Stimulated activated CD4-positive, alpha-beta T cell treated with anti-CD3 and anti-CD28 coated beads, Interleukin-1b, Interleukin-23, amount 100 ng/mL, for 24 hours (primary cell): ENCODE data around the gene KIF6.

Experiments used
- DNase-seq, 4 experiments: peaks; one replicate each; pipeline ENCODE4 v3.0.0-alpha.2; 2020; ENCODE audit warnings: low read depth in 4 of 4, low spot score in 1 of 4

The KIF6 gene

GRCh38 chr6:39465539-39465938, 259.7 kb downstream of the KIF6 start:
- DNase-seq = no peak

- DNase-seq = no peak
Observed at GRCh38 chr6:39464067-39464466, 261.1 kb downstream of the KIF6 start.

- no peak for DNase-seq
Observed at GRCh38 chr6:39453956-39454524, 271.2 kb downstream of the KIF6 start.

GRCh38 chr6:39453241-39453640, 272.0 kb downstream of the KIF6 start:
- no peak for DNase-seq

- DNase-seq = no peak
Observed at GRCh38 chr6:39452306-39453145, 272.7 kb downstream of the KIF6 start.

GRCh38 chr6:39451831-39452230, 273.4 kb downstream of the KIF6 start:
- no peak for DNase-seq

- no peak for DNase-seq
Observed at GRCh38 chr6:39449022-39449421, 276.2 kb downstream of the KIF6 start.

- no peak for DNase-seq
Observed at GRCh38 chr6:39446909-39447308, 278.3 kb downstream of the KIF6 start.

GRCh38 chr6:39445667-39446066, 279.5 kb downstream of the KIF6 start:
- DNase-seq = no peak

GRCh38 chr6:39444479-39445019, 280.7 kb downstream of the KIF6 start:
- DNase-seq = no peak

- DNase-seq = no peak
Observed at GRCh38 chr6:39441986-39442385, 283.2 kb downstream of the KIF6 start.

GRCh38 chr6:39441301-39441700, 283.9 kb downstream of the KIF6 start:
- no peak for DNase-seq

GRCh38 chr6:39440039-39440426, 285.2 kb downstream of the KIF6 start:
- no peak for DNase-seq

- no peak for DNase-seq
Observed at GRCh38 chr6:39439342-39440038, 285.7 kb downstream of the KIF6 start.

GRCh38 chr6:39433630-39434029, 291.6 kb downstream of the KIF6 start:
- DNase-seq = no peak

GRCh38 chr6:39432330-39433025, 292.7 kb downstream of the KIF6 start:
- no peak for DNase-seq

GRCh38 chr6:39430871-39431523, 294.2 kb downstream of the KIF6 start:
- no peak for DNase-seq

GRCh38 chr6:39430446-39430845, 294.8 kb downstream of the KIF6 start:
- no peak for DNase-seq

GRCh38 chr6:39428816-39429215, 296.4 kb downstream of the KIF6 start:
- no peak for DNase-seq

- DNase-seq = no peak
Observed at GRCh38 chr6:39428152-39428551, 297.1 kb downstream of the KIF6 start.

GRCh38 chr6:39426073-39426456, 299.1 kb downstream of the KIF6 start:
- DNase-seq = no peak
